WTC11 (cell line): Measurements from ENCODE around the gene GPATCH2. TPM values are rescaled to one million over a fixed set of nuclear protein-coding genes. Genes with fewer than 3 reads are reported as not detected.

Experiments
- ATAC-seq: fragments of 200-7000 bp; cut with Tn5 transposase; 2 replicates; pipeline ENCODE4 v1.10.0; 2021; ENCODE audit warnings: mild to moderate bottlenecking, moderate library complexity
- CTCF ChIA-PET: fragments of 300-600 bp; sonication (Branson Sonifier 250); formaldehyde crosslinking; loops from one replicate; lab custom pipeline; 2021; ENCODE audit warnings: antibody characterized with exemption; lab: Charles Lee
- POLR2A ChIA-PET: fragments of 350-600 bp; sonication (Branson Sonifier 250); formaldehyde crosslinking; loops from one replicate; lab custom pipeline; 2021; ENCODE audit warnings: antibody characterized with exemption; lab: Charles Lee
- DNase-seq: peaks from one replicate; pipeline ENCODE4 v3.0.0; 2021; ENCODE audit warnings: low spot score
- H3K27ac Mint-ChIP-seq: 2 replicates; pipeline ENCODE4 v1.8.0; 2021; ENCODE audit warnings: mixed read lengths
- H3K27me3 Mint-ChIP-seq: 2 replicates; pipeline ENCODE4 v1.8.0; 2021; ENCODE audit warnings: low read depth, mild to moderate bottlenecking, moderate library complexity, mixed read lengths
- H3K36me3 Mint-ChIP-seq: 2 replicates; pipeline ENCODE4 v1.8.0; 2021; ENCODE audit warnings: mixed read lengths
- H3K4me1 Mint-ChIP-seq: 2 replicates; pipeline ENCODE4 v1.8.0; 2022; ENCODE audit warnings: mixed read lengths
- H3K4me3 Mint-ChIP-seq: 2 replicates; pipeline ENCODE4 v1.8.0; 2021; ENCODE audit warnings: mild to moderate bottlenecking, moderate library complexity, mixed read lengths
- H3K9me3 Mint-ChIP-seq: 2 replicates; pipeline ENCODE4 v1.8.0; 2021; ENCODE audit warnings: mixed read lengths
- ATF1 ChIP-seq: sonication (generic); formaldehyde crosslinking; IDR thresholded peaks from 2 replicates; pipeline ENCODE4 v1.8.1; 2023; ENCODE audit warnings: mild to moderate bottlenecking, moderate library complexity, missing genetic modification reagents
- EMX1 ChIP-seq: fragments of 250-450 bp; sonication (Bioruptor Pico); IDR thresholded peaks from 2 replicates; pipeline ENCODE4 v1.8.0; 2021; ENCODE audit warnings: mild to moderate bottlenecking
- ESRRA ChIP-seq: sonication (generic); formaldehyde crosslinking; IDR thresholded peaks from 2 replicates; pipeline ENCODE4 v1.8.1; 2022; ENCODE audit warnings: mild to moderate bottlenecking, missing genetic modification reagents, borderline replicate concordance
- FOXJ3 ChIP-seq: sonication (generic); formaldehyde crosslinking; IDR thresholded peaks from 2 replicates; pipeline ENCODE4 v1.9.0; 2021; ENCODE audit warnings: missing genetic modification reagents, mild to moderate bottlenecking, borderline replicate concordance
- FOXK1 ChIP-seq: sonication (generic); formaldehyde crosslinking; IDR thresholded peaks from 2 replicates; pipeline ENCODE4 v1.8.0; 2022; ENCODE audit warnings: mild to moderate bottlenecking, moderate library complexity, missing genetic modification reagents
- FOXP1 ChIP-seq: sonication (generic); formaldehyde crosslinking; IDR thresholded peaks from 2 replicates; pipeline ENCODE4 v1.8.0; 2022; ENCODE audit warnings: missing genetic modification reagents, mild to moderate bottlenecking, moderate library complexity, borderline replicate concordance
- GABPB1 ChIP-seq: sonication (generic); formaldehyde crosslinking; IDR thresholded peaks from 2 replicates; pipeline ENCODE4 v1.8.1; 2023; ENCODE audit warnings: mild to moderate bottlenecking, missing genetic modification reagents
- GRHL2 ChIP-seq: fragments of 250-450 bp; sonication (Bioruptor Pico); IDR thresholded peaks from 2 replicates; pipeline ENCODE4 v1.8.0; 2022; ENCODE audit warnings: mild to moderate bottlenecking, moderate library complexity; ENCODE audit not compliant: insufficient replicate concordance, severe bottlenecking
- GTF2I ChIP-seq: fragments of 250-450 bp; sonication (Bioruptor Pico); conservative IDR thresholded peaks from 2 replicates; pipeline ENCODE4 v1.4.0; 2021; ENCODE audit warnings: mild to moderate bottlenecking
- JUN ChIP-seq: sonication (generic); formaldehyde crosslinking; IDR thresholded peaks from 2 replicates; pipeline ENCODE4 v1.8.0; 2023; ENCODE audit warnings: mild to moderate bottlenecking, missing genetic modification reagents
- MXD4 ChIP-seq: fragments of 250-450 bp; sonication (Bioruptor Pico); IDR thresholded peaks from 2 replicates; pipeline ENCODE4 v1.8.0; 2021; ENCODE audit warnings: mild to moderate bottlenecking, moderate library complexity, borderline replicate concordance
- NR1H2 ChIP-seq: sonication (generic); formaldehyde crosslinking; IDR thresholded peaks from 2 replicates; pipeline ENCODE4 v1.9.0; 2021; ENCODE audit warnings: mild to moderate bottlenecking, moderate library complexity, missing genetic modification reagents
- RORB ChIP-seq: fragments of 250-450 bp; sonication (Bioruptor Pico); IDR thresholded peaks from 2 replicates; pipeline ENCODE4 v1.9.0; 2021; ENCODE audit warnings: mild to moderate bottlenecking
- SOX15 ChIP-seq: fragments of 250-450 bp; sonication (Bioruptor Pico); IDR thresholded peaks from 2 replicates; pipeline ENCODE4 v1.9.0; 2021; ENCODE audit warnings: mild to moderate bottlenecking
- TEAD1 ChIP-seq: sonication (generic); formaldehyde crosslinking; IDR thresholded peaks from 2 replicates; pipeline ENCODE4 v1.8.0; 2022; ENCODE audit warnings: mild to moderate bottlenecking, missing genetic modification reagents
- ZBTB21 ChIP-seq: sonication (generic); formaldehyde crosslinking; IDR thresholded peaks from 2 replicates; pipeline ENCODE4 v1.8.1; 2023; ENCODE audit warnings: mild to moderate bottlenecking, missing genetic modification reagents, borderline replicate concordance
- ZNF138 ChIP-seq: sonication (generic); formaldehyde crosslinking; conservative IDR thresholded peaks from 2 replicates; pipeline ENCODE4 v1.8.1; 2022; ENCODE audit warnings: mild to moderate bottlenecking, moderate library complexity, missing genetic modification reagents
- ZNF416 ChIP-seq: fragments of 250-450 bp; sonication (Bioruptor Pico); IDR thresholded peaks from 2 replicates; pipeline ENCODE4 v1.9.0; 2021; ENCODE audit warnings: mild to moderate bottlenecking, inconsistent platforms
- ZNF423 ChIP-seq: fragments of 250-450 bp; sonication (Bioruptor Pico); IDR thresholded peaks from 2 replicates; pipeline ENCODE4 v2.1.2; 2022; ENCODE audit warnings: mild to moderate bottlenecking, moderate library complexity
- ZNF671 ChIP-seq: fragments of 250-450 bp; sonication (Bioruptor Pico); IDR thresholded peaks from 2 replicates; pipeline ENCODE4 v1.8.0; 2021; ENCODE audit warnings: mild to moderate bottlenecking
- total RNA-seq: library from RNA; stranded (reverse); gene quantifications from 3 replicates; pipeline ENCODE4 v1.2.3, GENCODE V29; 2021
- TF ChIP-seq, protein P1 (sequence below): sonication (generic); formaldehyde crosslinking; IDR thresholded peaks from 2 replicates; pipeline ENCODE4 v1.8.1; 2023; ENCODE audit warnings: mild to moderate bottlenecking, missing genetic modification reagents, moderate library complexity
- TF ChIP-seq, protein P2 (sequence below): sonication (generic); formaldehyde crosslinking; IDR thresholded peaks from 2 replicates; pipeline ENCODE4 v1.8.1; 2023; ENCODE audit warnings: mild to moderate bottlenecking, missing genetic modification reagents, moderate library complexity
- TF ChIP-seq, protein P3 (sequence below): sonication (generic); formaldehyde crosslinking; IDR thresholded peaks from 2 replicates; pipeline ENCODE4 v1.8.0; 2023; ENCODE audit warnings: mild to moderate bottlenecking, missing genetic modification reagents
- TF ChIP-seq, protein P4 (sequence below): sonication (generic); formaldehyde crosslinking; IDR thresholded peaks from 2 replicates; pipeline ENCODE4 v1.8.1; 2023; ENCODE audit warnings: mild to moderate bottlenecking, missing genetic modification reagents
- TF ChIP-seq, protein P5 (sequence below): fragments of 250-450 bp; sonication (Bioruptor Pico); IDR thresholded peaks from 2 replicates; pipeline ENCODE4 v1.9.0; 2021; ENCODE audit warnings: mild to moderate bottlenecking
- TF ChIP-seq, protein P6 (sequence below): fragments of 250-450 bp; sonication (Bioruptor Pico); IDR thresholded peaks from 2 replicates; pipeline ENCODE4 v2.1.2; 2022; ENCODE audit warnings: mild to moderate bottlenecking, moderate library complexity
- TF ChIP-seq, protein P7 (sequence below): sonication (generic); formaldehyde crosslinking; conservative IDR thresholded peaks from 2 replicates; pipeline ENCODE4 v1.8.1; 2023; ENCODE audit warnings: mild to moderate bottlenecking, low read depth, missing genetic modification reagents, moderate library complexity

GPATCH2 gene
- total RNA-seq, 1 experiment from 2014 or later = 11.5 TPM

DNA sequence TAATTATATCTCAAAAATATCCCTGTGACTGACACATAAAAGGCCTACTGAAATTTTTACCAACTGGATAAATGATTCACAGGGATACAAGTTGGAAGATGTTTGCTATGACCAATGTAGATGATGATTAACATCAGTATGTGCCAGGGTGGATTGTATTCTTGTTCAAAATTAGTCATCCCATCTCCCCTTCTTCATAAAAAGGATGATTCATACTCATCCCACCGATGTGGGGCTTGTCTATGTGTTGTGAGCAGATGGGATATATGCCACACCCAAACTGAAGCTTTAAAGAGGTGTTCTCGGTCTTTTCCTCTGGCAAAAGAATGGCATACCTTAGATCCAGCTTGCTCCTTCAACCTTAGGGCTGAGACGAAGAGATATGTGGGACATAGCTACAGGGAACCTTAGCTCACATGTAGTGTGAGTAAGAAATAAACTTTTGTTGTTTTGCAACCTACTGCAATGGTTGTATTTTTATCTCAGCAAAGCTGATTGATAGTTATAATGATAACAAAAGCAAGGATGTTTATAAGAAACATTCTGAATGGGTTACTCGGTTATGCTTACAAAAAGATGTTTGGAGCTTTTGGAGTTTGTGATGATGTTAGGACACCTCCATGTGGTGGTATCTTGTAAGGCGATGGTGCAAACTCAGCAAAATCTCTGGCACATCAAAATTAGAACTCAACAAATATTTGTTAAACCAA is 29.6 kb upstream of the GPATCH2 start:
- Mint-ChIP-seq H3K27ac (no peak overlapping the region), H3K27me3 (no peaks in the 10 kb centered on the region), H3K9me3 (no peaks in the 10 kb centered on the region), H3K4me3 (no peak overlapping the region), H3K36me3 (no peaks in the 10 kb centered on the region)
- TF ChIP-seq, protein P1, sequence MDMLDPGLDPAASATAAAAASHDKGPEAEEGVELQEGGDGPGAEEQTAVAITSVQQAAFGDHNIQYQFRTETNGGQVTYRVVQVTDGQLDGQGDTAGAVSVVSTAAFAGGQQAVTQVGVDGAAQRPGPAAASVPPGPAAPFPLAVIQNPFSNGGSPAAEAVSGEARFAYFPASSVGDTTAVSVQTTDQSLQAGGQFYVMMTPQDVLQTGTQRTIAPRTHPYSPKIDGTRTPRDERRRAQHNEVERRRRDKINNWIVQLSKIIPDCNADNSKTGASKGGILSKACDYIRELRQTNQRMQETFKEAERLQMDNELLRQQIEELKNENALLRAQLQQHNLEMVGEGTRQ (CRISPR knock-in tag) = no peak
- TF ChIP-seq EMX1 (CRISPR knock-in tag) = no peak
- no peak for TF ChIP-seq ZNF423 (CRISPR knock-in tag)
- no peak for TF ChIP-seq ZNF138 (CRISPR knock-in tag)
- no peak for TF ChIP-seq ZNF416 (CRISPR knock-in tag)
- TF ChIP-seq, protein P2, sequence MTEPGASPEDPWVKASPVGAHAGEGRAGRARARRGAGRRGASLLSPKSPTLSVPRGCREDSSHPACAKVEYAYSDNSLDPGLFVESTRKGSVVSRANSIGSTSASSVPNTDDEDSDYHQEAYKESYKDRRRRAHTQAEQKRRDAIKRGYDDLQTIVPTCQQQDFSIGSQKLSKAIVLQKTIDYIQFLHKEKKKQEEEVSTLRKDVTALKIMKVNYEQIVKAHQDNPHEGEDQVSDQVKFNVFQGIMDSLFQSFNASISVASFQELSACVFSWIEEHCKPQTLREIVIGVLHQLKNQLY (CRISPR knock-in tag) = no peak
- TF ChIP-seq GTF2I (CRISPR knock-in tag) = no peak
- TF ChIP-seq ATF1 (CRISPR knock-in tag) = no peak
- TF ChIP-seq NR1H2 (CRISPR knock-in tag) = no peak
- TF ChIP-seq ESRRA = no peak
- TF ChIP-seq FOXP1 (CRISPR knock-in tag) = no peak
- TF ChIP-seq, protein P3, sequence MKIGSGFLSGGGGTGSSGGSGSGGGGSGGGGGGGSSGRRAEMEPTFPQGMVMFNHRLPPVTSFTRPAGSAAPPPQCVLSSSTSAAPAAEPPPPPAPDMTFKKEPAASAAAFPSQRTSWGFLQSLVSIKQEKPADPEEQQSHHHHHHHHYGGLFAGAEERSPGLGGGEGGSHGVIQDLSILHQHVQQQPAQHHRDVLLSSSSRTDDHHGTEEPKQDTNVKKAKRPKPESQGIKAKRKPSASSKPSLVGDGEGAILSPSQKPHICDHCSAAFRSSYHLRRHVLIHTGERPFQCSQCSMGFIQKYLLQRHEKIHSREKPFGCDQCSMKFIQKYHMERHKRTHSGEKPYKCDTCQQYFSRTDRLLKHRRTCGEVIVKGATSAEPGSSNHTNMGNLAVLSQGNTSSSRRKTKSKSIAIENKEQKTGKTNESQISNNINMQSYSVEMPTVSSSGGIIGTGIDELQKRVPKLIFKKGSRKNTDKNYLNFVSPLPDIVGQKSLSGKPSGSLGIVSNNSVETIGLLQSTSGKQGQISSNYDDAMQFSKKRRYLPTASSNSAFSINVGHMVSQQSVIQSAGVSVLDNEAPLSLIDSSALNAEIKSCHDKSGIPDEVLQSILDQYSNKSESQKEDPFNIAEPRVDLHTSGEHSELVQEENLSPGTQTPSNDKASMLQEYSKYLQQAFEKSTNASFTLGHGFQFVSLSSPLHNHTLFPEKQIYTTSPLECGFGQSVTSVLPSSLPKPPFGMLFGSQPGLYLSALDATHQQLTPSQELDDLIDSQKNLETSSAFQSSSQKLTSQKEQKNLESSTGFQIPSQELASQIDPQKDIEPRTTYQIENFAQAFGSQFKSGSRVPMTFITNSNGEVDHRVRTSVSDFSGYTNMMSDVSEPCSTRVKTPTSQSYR (CRISPR knock-in tag) = no peak
- TF ChIP-seq TEAD1 (CRISPR knock-in tag) = no peak
- TF ChIP-seq, all 79 proteins: peak for 0
- POLR2A ChIA-PET = no interaction called here
- ATAC-seq (peak; percentile 63), DNase-seq (no peak)
- CTCF ChIA-PET = interaction anchor here (0.8 to 1.5 kb wide), 7 partner anchors 10 to 1354 kb away, joined by 3 to 6 read pairs (median 3); partner anchors contain the start of gene ESRRG
- no peaks in the 10 kb centered on the region for H3K4me1 Mint-ChIP-seq

DNA sequence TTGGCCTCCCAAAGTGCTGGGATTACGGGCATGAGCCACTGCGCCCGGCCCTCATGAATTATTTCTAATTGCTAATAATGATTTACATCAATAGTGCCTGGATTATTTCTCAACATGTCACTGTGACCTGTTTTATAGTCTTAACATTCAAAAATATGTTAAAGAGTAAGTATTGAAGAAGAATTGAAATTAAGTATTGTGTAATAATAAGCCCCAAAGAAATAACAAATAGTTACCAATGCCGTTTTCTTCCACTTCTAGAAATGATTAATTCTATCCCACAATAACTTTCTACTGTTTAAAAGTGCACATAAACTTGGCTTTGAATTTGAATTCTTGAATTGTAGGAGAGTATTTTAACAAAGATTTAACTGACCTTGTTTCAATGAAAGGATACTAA is 19.8 kb upstream of the GPATCH2 start:
- H3K9me3 Mint-ChIP-seq = no peaks in the 10 kb centered on the region
- no peaks in the 10 kb centered on the region for H3K36me3 Mint-ChIP-seq
- no peak for DNase-seq
- H3K4me3 Mint-ChIP-seq = no peak overlapping the region
- POLR2A ChIA-PET = no interaction called here
- CTCF ChIA-PET = no interaction called here
- no peak for ATAC-seq
- H3K27ac Mint-ChIP-seq = no peak overlapping the region
- no peaks in the 10 kb centered on the region for H3K4me1 Mint-ChIP-seq
- no peaks in the 10 kb centered on the region for H3K27me3 Mint-ChIP-seq
- no peak for TF ChIP-seq SOX15 (CRISPR knock-in tag)
- TF ChIP-seq JUN (CRISPR knock-in tag) = no peak
- TF ChIP-seq, protein P4, sequence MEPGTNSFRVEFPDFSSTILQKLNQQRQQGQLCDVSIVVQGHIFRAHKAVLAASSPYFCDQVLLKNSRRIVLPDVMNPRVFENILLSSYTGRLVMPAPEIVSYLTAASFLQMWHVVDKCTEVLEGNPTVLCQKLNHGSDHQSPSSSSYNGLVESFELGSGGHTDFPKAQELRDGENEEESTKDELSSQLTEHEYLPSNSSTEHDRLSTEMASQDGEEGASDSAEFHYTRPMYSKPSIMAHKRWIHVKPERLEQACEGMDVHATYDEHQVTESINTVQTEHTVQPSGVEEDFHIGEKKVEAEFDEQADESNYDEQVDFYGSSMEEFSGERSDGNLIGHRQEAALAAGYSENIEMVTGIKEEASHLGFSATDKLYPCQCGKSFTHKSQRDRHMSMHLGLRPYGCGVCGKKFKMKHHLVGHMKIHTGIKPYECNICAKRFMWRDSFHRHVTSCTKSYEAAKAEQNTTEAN (CRISPR knock-in tag) = no peak
- TF ChIP-seq, protein P5, sequence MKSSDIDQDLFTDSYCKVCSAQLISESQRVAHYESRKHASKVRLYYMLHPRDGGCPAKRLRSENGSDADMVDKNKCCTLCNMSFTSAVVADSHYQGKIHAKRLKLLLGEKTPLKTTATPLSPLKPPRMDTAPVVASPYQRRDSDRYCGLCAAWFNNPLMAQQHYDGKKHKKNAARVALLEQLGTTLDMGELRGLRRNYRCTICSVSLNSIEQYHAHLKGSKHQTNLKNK (CRISPR knock-in tag) = no peak
- no peak for TF ChIP-seq FOXJ3 (CRISPR knock-in tag)
- no peak for TF ChIP-seq RORB (CRISPR knock-in tag)
- TF ChIP-seq GRHL2 (CRISPR knock-in tag) = no peak
- TF ChIP-seq ZNF671 (CRISPR knock-in tag) = no peak
- TF ChIP-seq, protein P6, sequence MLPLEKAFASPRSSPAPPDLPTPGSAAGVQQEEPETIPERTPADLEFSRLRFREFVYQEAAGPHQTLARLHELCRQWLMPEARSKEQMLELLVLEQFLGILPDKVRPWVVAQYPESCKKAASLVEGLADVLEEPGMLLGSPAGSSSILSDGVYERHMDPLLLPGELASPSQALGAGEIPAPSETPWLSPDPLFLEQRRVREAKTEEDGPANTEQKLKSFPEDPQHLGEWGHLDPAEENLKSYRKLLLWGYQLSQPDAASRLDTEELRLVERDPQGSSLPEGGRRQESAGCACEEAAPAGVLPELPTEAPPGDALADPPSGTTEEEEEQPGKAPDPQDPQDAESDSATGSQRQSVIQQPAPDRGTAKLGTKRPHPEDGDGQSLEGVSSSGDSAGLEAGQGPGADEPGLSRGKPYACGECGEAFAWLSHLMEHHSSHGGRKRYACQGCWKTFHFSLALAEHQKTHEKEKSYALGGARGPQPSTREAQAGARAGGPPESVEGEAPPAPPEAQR (CRISPR knock-in tag) = no peak
- TF ChIP-seq NR1H2 (CRISPR knock-in tag) = no peak
- TF ChIP-seq, protein P7, sequence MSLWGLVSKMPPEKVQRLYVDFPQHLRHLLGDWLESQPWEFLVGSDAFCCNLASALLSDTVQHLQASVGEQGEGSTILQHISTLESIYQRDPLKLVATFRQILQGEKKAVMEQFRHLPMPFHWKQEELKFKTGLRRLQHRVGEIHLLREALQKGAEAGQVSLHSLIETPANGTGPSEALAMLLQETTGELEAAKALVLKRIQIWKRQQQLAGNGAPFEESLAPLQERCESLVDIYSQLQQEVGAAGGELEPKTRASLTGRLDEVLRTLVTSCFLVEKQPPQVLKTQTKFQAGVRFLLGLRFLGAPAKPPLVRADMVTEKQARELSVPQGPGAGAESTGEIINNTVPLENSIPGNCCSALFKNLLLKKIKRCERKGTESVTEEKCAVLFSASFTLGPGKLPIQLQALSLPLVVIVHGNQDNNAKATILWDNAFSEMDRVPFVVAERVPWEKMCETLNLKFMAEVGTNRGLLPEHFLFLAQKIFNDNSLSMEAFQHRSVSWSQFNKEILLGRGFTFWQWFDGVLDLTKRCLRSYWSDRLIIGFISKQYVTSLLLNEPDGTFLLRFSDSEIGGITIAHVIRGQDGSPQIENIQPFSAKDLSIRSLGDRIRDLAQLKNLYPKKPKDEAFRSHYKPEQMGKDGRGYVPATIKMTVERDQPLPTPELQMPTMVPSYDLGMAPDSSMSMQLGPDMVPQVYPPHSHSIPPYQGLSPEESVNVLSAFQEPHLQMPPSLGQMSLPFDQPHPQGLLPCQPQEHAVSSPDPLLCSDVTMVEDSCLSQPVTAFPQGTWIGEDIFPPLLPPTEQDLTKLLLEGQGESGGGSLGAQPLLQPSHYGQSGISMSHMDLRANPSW (CRISPR knock-in tag) = no peak
- TF ChIP-seq ZBTB21 (CRISPR knock-in tag) = no peak
- TF ChIP-seq FOXK1 = no peak
- no peak for TF ChIP-seq MXD4 (CRISPR knock-in tag)
- TF ChIP-seq GABPB1 = no peak
